Mononuclear cell (primary cell): ENCODE measurements around the gene GARS1. TPM values are rescaled to one million over a fixed set of nuclear protein-coding genes. Genes with fewer than 3 reads are reported as not detected.

Experiments used
- total RNA-seq: library from RNA; depleted of rRNA; stranded (reverse); fragments of >200 nt; gene quantifications from one replicate; pipeline ENCODE4 v1.2.3, GENCODE V29; 2012

GARS1 gene
- total RNA-seq, 1 donor = 74.0 TPM

Other genes starting within 250 kb of the GARS1 start
- gene NOD1, start 116.1 kb upstream of the GARS1 start, total RNA-seq = 9.2 TPM
- gene GGCT, start 90.0 kb upstream of the GARS1 start, total RNA-seq = 6.6 TPM
- not detected for gene CRHR2, start 87.6 kb downstream of the GARS1 start, total RNA-seq
- 0.52 TPM for gene INMT, start 157.3 kb downstream of the GARS1 start, total RNA-seq
- gene MINDY4, start 176.5 kb downstream of the GARS1 start, total RNA-seq = 0.21 TPM